A673 (cell line): Measurements from ENCODE around the gene CCSER1. TPM values are rescaled to one million over a fixed set of nuclear protein-coding genes. Genes with fewer than 3 reads are reported as not detected.

Source experiments
- BruUV-seq: library from RNA; stranded (reverse); fragments of 400-500 nt; replicated peaks from 2 replicates; lab custom pipeline; 2021; lab: Mats Ljungman, UMichigan
- CTCF ChIA-PET: fragments of 300-600 bp; sonication (Branson Sonifier 250); formaldehyde crosslinking; loops from one replicate; lab custom pipeline; 2022; ENCODE audit warnings: antibody characterized with exemption; lab: Charles Lee
- POLR2A ChIA-PET: fragments of 300-600 bp; sonication (Branson Sonifier 250); formaldehyde crosslinking; loops from one replicate; lab custom pipeline; 2022; ENCODE audit warnings: antibody characterized with exemption; ENCODE audit not compliant: low non-redundant PET; lab: Charles Lee
- DNase-seq: peaks from one replicate; pipeline ENCODE4 v3.0.0-alpha.2; 2015; ENCODE audit warnings: low spot score
- H3K27ac ChIP-seq: fragments of 200-600 bp; sonication (generic); 2 replicates; pipeline ENCODE4 v1.5.1; 2016; ENCODE audit warnings: mixed run types, low read depth, mild to moderate bottlenecking, mixed read lengths, antibody characterized with exemption, low read length; ENCODE audit not compliant: poor library complexity, severe bottlenecking
- H3K27me3 ChIP-seq: fragments of 200-600 bp; sonication (generic); replicated peaks from 2 replicates; pipeline ENCODE4 v1.6.1; 2017; ENCODE audit warnings: mixed run types, low read depth, mild to moderate bottlenecking, mixed read lengths, antibody characterized with exemption, low read length; ENCODE audit not compliant: insufficient read depth, poor library complexity
- H3K36me3 ChIP-seq: fragments of 200-600 bp; sonication (generic); 2 replicates; pipeline ENCODE4 v1.6.1; 2016; ENCODE audit warnings: mixed run types, mild to moderate bottlenecking, mixed read lengths, antibody characterized with exemption, low read length; ENCODE audit not compliant: insufficient read depth, poor library complexity, severe bottlenecking
- H3K4me1 ChIP-seq: fragments of 200-600 bp; sonication (generic); 2 replicates; pipeline ENCODE4 v1.6.1; 2017; ENCODE audit warnings: mixed run types, mild to moderate bottlenecking, mixed read lengths, antibody characterized with exemption, low read length; ENCODE audit not compliant: insufficient read depth, poor library complexity, severe bottlenecking
- H3K4me3 ChIP-seq: fragments of 200-600 bp; sonication (generic); 2 replicates; pipeline ENCODE4 v1.5.1; 2016; ENCODE audit warnings: low read depth, mixed run types, mild to moderate bottlenecking, mixed read lengths, low read length; ENCODE audit not compliant: poor library complexity, severe bottlenecking
- H3K9me3 ChIP-seq: fragments of 200-600 bp; sonication (generic); 2 replicates; pipeline ENCODE4 v1.6.1; 2016; ENCODE audit warnings: mixed run types, low read depth, mild to moderate bottlenecking, mixed read lengths, antibody characterized with exemption, low read length; ENCODE audit not compliant: poor library complexity, severe bottlenecking
- EZH2 ChIP-seq: fragments of 200-600 bp; sonication (generic); IDR thresholded peaks from 2 replicates; pipeline ENCODE4 v1.6.1; 2017; ENCODE audit warnings: borderline replicate concordance, low read depth, mild to moderate bottlenecking, mixed read lengths, antibody characterized with exemption, low read length; ENCODE audit not compliant: poor library complexity, severe bottlenecking
- intact Hi-C: fragments of 100-400 bp; cut with micrococcal nuclease; formaldehyde crosslinking; loops from one replicate; pipeline ENCODE4 v1.10.0; 2022; ENCODE audit not compliant: unreplicated experiment
- total RNA-seq: library from RNA; stranded (reverse); gene quantifications from 2 replicates; pipeline ENCODE4 v1.2.3, GENCODE V29; 2021
- TF ChIP-seq, protein P1 (sequence below): fragments of 300-800, 200-600 bp; sonication (generic); conservative IDR thresholded peaks from 2 replicates; pipeline ENCODE4 v1.5.1; 2017; ENCODE audit warnings: low read depth, mild to moderate bottlenecking, antibody characterized with exemption, low read length, moderate library complexity, mixed read lengths

CCSER1 gene
- total RNA-seq, 1 experiment from 2014 or later = not detected

DNA sequence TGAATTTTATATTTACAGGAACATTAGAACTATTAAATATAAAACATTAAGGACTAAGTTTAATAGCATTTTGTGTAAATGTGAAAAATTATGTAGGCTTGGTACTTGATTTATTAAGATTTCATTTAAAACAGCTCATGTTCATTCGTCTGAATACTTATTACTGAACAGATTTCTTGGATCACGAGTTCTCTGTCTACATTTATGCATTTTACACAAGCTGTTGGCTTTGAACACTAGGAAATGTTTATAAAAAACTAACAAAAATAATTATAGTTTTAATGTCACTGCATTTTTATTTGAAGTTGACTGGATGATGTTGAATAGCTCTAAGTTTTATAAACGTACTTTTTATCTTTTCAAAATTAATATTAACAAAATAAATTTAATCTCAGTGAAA, 888.7 kb downstream of the CCSER1 start:
- POLR2A ChIA-PET = no interaction called here
- CTCF ChIA-PET = no interaction called here
- Histone ChIP-seq H3K27ac (no peak overlapping the region), H3K4me3 (no peak overlapping the region), H3K9me3 (no peaks in the 10 kb centered on the region), H3K4me1 (no peaks in the 10 kb centered on the region), H3K27me3 (no peaks in the 10 kb centered on the region), H3K36me3 (no peaks in the 10 kb centered on the region)
- TF ChIP-seq, protein P1, sequence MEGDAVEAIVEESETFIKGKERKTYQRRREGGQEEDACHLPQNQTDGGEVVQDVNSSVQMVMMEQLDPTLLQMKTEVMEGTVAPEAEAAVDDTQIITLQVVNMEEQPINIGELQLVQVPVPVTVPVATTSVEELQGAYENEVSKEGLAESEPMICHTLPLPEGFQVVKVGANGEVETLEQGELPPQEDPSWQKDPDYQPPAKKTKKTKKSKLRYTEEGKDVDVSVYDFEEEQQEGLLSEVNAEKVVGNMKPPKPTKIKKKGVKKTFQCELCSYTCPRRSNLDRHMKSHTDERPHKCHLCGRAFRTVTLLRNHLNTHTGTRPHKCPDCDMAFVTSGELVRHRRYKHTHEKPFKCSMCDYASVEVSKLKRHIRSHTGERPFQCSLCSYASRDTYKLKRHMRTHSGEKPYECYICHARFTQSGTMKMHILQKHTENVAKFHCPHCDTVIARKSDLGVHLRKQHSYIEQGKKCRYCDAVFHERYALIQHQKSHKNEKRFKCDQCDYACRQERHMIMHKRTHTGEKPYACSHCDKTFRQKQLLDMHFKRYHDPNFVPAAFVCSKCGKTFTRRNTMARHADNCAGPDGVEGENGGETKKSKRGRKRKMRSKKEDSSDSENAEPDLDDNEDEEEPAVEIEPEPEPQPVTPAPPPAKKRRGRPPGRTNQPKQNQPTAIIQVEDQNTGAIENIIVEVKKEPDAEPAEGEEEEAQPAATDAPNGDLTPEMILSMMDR = no peak
- no peak for DNase-seq
- BruUV-seq = no TSS peak
- intact Hi-C loops = no loop called here

- H3K27me3 ChIP-seq = no peaks in the 10 kb centered on the region
- no peak for DNase-seq
- no peak for TF ChIP-seq EZH2
- TF ChIP-seq, protein P1 = no peak
- no TSS peak for BruUV-seq
- H3K4me3 ChIP-seq = no peak overlapping the region
- ChIA-PET CTCF (no interaction called here), POLR2A (no interaction called here)
- H3K27ac ChIP-seq = no peak overlapping the region
- H3K4me1 ChIP-seq = no peaks in the 10 kb centered on the region
- no peaks in the 10 kb centered on the region for H3K9me3 ChIP-seq
- intact Hi-C loops = no loop called here
- no peaks in the 10 kb centered on the region for H3K36me3 ChIP-seq
Measured at GRCh38 chr4:91019513-91019912, 892.3 kb downstream of the CCSER1 start.

- Histone ChIP-seq H3K9me3 (no peaks in the 10 kb centered on the region), H3K27ac (no peak overlapping the region), H3K4me1 (no peaks in the 10 kb centered on the region), H3K4me3 (no peak overlapping the region), H3K27me3 (no peaks in the 10 kb centered on the region), H3K36me3 (no peaks in the 10 kb centered on the region)
- no TSS peak for BruUV-seq
- ChIA-PET CTCF (no interaction called here), POLR2A (no interaction called here)
- no peak for TF ChIP-seq EZH2
- TF ChIP-seq, protein P1 = no peak
- no peak for DNase-seq
- intact Hi-C loops = no loop called here
Measured at GRCh38 chr4:91025241-91026148, 898.3 kb downstream of the CCSER1 start.
